ENCODE results near the gene PITX3.

PITX3 gene

GRCh38 chr10:102274062-102274461, 32.8 kb upstream of the PITX3 start:
- TF ChIP-seq CTCF (IDR thresholded peaks at IDR 0.05; ENCODE audit: low read depth, low read length) = no peak
- DNase-seq (ENCODE audit: extremely low read depth, low read depth) = no peak

GRCh38 chr10:102269017-102269416, 27.7 kb upstream of the PITX3 start:
- no peak for DNase-seq (ENCODE audit: extremely low read depth, low read depth)

GRCh38 chr10:102268375-102268888, 27.1 kb upstream of the PITX3 start:
- no peak for DNase-seq (ENCODE audit: extremely low read depth, low read depth)
- TF ChIP-seq CTCF (IDR thresholded peaks at IDR 0.05; ENCODE audit: low read depth, low read length) = no peak

More at GRCh38 chr10:102269017-102269416, 27.7 kb upstream of the PITX3 start:
- TF ChIP-seq CTCF (IDR thresholded peaks at IDR 0.05; ENCODE audit: low read depth, low read length) = no peak

- no peak for DNase-seq (ENCODE audit: extremely low read depth, low read depth)
- TF ChIP-seq CTCF (IDR thresholded peaks at IDR 0.05; ENCODE audit: low read depth, low read length) = no peak
These were observed 26.4 kb upstream of the PITX3 start for GRCh38 chr10:102267748-102268147.

- no peak for TF ChIP-seq CTCF (IDR thresholded peaks at IDR 0.05; ENCODE audit: low read depth, low read length)
- DNase-seq (ENCODE audit: extremely low read depth, low read depth) = no peak
These were observed 25.4 kb upstream of the PITX3 start for GRCh38 chr10:102266670-102267069.

- no peak for TF ChIP-seq CTCF (IDR thresholded peaks at IDR 0.05; ENCODE audit: low read depth, low read length)
- no peak for DNase-seq (ENCODE audit: extremely low read depth, low read depth)
These were observed 23.1 kb upstream of the PITX3 start for GRCh38 chr10:102264371-102264770.

GRCh38 chr10:102262744-102263370, 21.5 kb upstream of the PITX3 start:
- no peak for TF ChIP-seq CTCF (IDR thresholded peaks at IDR 0.05; ENCODE audit: low read depth, low read length)
- no peak for DNase-seq (ENCODE audit: extremely low read depth, low read depth)

Measured in AG09319 (cell line).